SU-DHL-6 (cell line): ENCODE measurements around the gene LUM.
"Not testable (repeated sequence)": the region's sequence is repeated elsewhere in the genome, so short reads cannot be mapped to it uniquely, and the experiment has no call there.

ENCODE experiments used
- H2AFZ ChIP-seq: fragments of 200-600 bp; sonication (generic); 2 replicates; pipeline ENCODE4 v1.6.1; 2014; ENCODE audit warnings: low read depth, mild to moderate bottlenecking, moderate library complexity, mixed read lengths, antibody characterized with exemption, low read length; ENCODE audit not compliant: severe bottlenecking
- H3F3A ChIP-seq: fragments of 200-600 bp; shearing (Covaris generic); 2 replicates; pipeline ENCODE4 v1.6.0; 2016; ENCODE audit warnings: antibody characterized with exemption, mild to moderate bottlenecking; ENCODE audit not compliant: insufficient read depth
- H3K27ac ChIP-seq: fragments of 200-600 bp; sonication (generic); 2 replicates; pipeline ENCODE4 v1.5.1; 2016; ENCODE audit warnings: low read depth, mild to moderate bottlenecking, low read length, moderate library complexity, mixed read lengths
- H3K27me3 ChIP-seq: fragments of 200-600 bp; sonication (generic), shearing (Covaris generic); 2 replicates; pipeline ENCODE4 v1.6.0; 2014; ENCODE audit warnings: mild to moderate bottlenecking, low read length
- H3K36me3 ChIP-seq: fragments of 200-600 bp; sonication (generic); 2 replicates; pipeline ENCODE4 v1.6.1; 2014; ENCODE audit warnings: mild to moderate bottlenecking, low read length, mixed read lengths
- H3K4me2 ChIP-seq: fragments of 300-600, 200-600 bp; shearing (Covaris generic), sonication (generic); 2 replicates; pipeline ENCODE4 v1.6.0; 2014; ENCODE audit warnings: low read length, low read depth, mild to moderate bottlenecking; ENCODE audit not compliant: poor library complexity, severe bottlenecking
- H3K4me3 ChIP-seq: fragments of 200-600 bp; sonication (generic); 2 replicates; pipeline ENCODE4 v1.5.1; 2014; ENCODE audit warnings: antibody characterized with exemption, low read length, mild to moderate bottlenecking, mixed read lengths; ENCODE audit not compliant: insufficient read depth, poor library complexity, severe bottlenecking
- H3K79me2 ChIP-seq: fragments of 200-600 bp; sonication (generic); 2 replicates; pipeline ENCODE4 v1.6.1; 2014; ENCODE audit warnings: mild to moderate bottlenecking, low read length, moderate library complexity; ENCODE audit not compliant: insufficient read depth
- H3K9ac ChIP-seq: fragments of 200-600 bp; sonication (generic); 2 replicates; pipeline ENCODE4 v1.7.0; 2014; ENCODE audit warnings: mild to moderate bottlenecking, low read length
- H3K9me2 ChIP-seq: fragments of 200-600 bp; sonication (generic); replicated peaks from 2 replicates; pipeline ENCODE4 v1.6.1; 2014; ENCODE audit warnings: low read length; ENCODE audit not compliant: insufficient read depth
- H3K9me3 ChIP-seq: fragments of 200-600 bp; sonication (generic); 2 replicates; pipeline ENCODE4 v1.6.1; 2014; ENCODE audit warnings: low read length, mixed read lengths; ENCODE audit not compliant: insufficient read depth
- H4K20me1 ChIP-seq: fragments of 200-600 bp; sonication (generic); 2 replicates; pipeline ENCODE4 v1.6.1; 2014; ENCODE audit warnings: low read depth, mild to moderate bottlenecking, antibody characterized with exemption, low read length, moderate library complexity, mixed read lengths
- EZH2phosphoT487 ChIP-seq: fragments of 200-600 bp; sonication (generic), shearing (Covaris generic); conservative IDR thresholded peaks from 2 replicates; pipeline ENCODE4 v1.6.1; 2018; ENCODE audit warnings: mild to moderate bottlenecking, antibody characterized with exemption, low read length, moderate library complexity, mixed read lengths
- TF ChIP-seq, protein P1 (sequence below): fragments of 200-600 bp; sonication (generic); IDR thresholded peaks from one replicate; pipeline ENCODE4 v1.5.1; 2017; ENCODE audit warnings: antibody characterized with exemption, mild to moderate bottlenecking, low read length, moderate library complexity; ENCODE audit not compliant: insufficient read depth, poor library complexity, severe bottlenecking

Gene LUM

GRCh38 chr12:91093341-91093740, 18.0 kb downstream of the LUM start:
- H3K27ac ChIP-seq, result no peak overlapping the region
- TF ChIP-seq, protein P1, sequence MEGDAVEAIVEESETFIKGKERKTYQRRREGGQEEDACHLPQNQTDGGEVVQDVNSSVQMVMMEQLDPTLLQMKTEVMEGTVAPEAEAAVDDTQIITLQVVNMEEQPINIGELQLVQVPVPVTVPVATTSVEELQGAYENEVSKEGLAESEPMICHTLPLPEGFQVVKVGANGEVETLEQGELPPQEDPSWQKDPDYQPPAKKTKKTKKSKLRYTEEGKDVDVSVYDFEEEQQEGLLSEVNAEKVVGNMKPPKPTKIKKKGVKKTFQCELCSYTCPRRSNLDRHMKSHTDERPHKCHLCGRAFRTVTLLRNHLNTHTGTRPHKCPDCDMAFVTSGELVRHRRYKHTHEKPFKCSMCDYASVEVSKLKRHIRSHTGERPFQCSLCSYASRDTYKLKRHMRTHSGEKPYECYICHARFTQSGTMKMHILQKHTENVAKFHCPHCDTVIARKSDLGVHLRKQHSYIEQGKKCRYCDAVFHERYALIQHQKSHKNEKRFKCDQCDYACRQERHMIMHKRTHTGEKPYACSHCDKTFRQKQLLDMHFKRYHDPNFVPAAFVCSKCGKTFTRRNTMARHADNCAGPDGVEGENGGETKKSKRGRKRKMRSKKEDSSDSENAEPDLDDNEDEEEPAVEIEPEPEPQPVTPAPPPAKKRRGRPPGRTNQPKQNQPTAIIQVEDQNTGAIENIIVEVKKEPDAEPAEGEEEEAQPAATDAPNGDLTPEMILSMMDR, result no peak
- TF ChIP-seq EZH2phosphoT487, result no peak
- H3K9me2 ChIP-seq, result no peaks in the 10 kb centered on the region
- no peaks in the 10 kb centered on the region for H3K27me3 ChIP-seq
- no peaks in the 10 kb centered on the region for H3K79me2 ChIP-seq
- H3K9me3 ChIP-seq, result no peaks in the 10 kb centered on the region
- no peak overlapping the region for H2AFZ ChIP-seq
- no peak overlapping the region for H3K4me3 ChIP-seq
- no peak overlapping the region for H3K4me2 ChIP-seq
- H4K20me1 ChIP-seq, result no peaks in the 10 kb centered on the region
- no peaks in the 10 kb centered on the region for H3F3A ChIP-seq
- no peaks in the 10 kb centered on the region for H3K36me3 ChIP-seq
- no peak overlapping the region for H3K9ac ChIP-seq

- no peak overlapping the region for H3K27ac ChIP-seq
- H3F3A ChIP-seq, result no peaks in the 10 kb centered on the region
- TF ChIP-seq EZH2phosphoT487, result no peak
- TF ChIP-seq, protein P1, result no peak
- no peaks in the 10 kb centered on the region for H3K9me2 ChIP-seq
- H3K4me2 ChIP-seq, result no peak overlapping the region
- H3K27me3 ChIP-seq, result no peaks in the 10 kb centered on the region
- no peaks in the 10 kb centered on the region for H3K36me3 ChIP-seq
- no peak overlapping the region for H3K9ac ChIP-seq
- H3K4me3 ChIP-seq, result no peak overlapping the region
- no peaks in the 10 kb centered on the region for H3K79me2 ChIP-seq
- no peaks in the 10 kb centered on the region for H3K9me3 ChIP-seq
- H2AFZ ChIP-seq, result no peak overlapping the region
- H4K20me1 ChIP-seq, result no peaks in the 10 kb centered on the region
Observed at GRCh38 chr12:91091916-91092715, 19.2 kb downstream of the LUM start.

- not testable (repeated sequence) for H3K27ac ChIP-seq, H3K79me2 ChIP-seq, H3K36me3 ChIP-seq, H3F3A ChIP-seq, H4K20me1 ChIP-seq, H3K4me2 ChIP-seq, H2AFZ ChIP-seq, H3K9me3 ChIP-seq, H3K9ac ChIP-seq, H3K4me3 ChIP-seq, H3K9me2 ChIP-seq, H3K27me3 ChIP-seq
Observed at GRCh38 chr12:91089953-91090352, 21.3 kb downstream of the LUM start.

- H3K27me3 ChIP-seq, result no peaks in the 10 kb centered on the region
- no peak overlapping the region for H3K9ac ChIP-seq
- H2AFZ ChIP-seq, result no peak overlapping the region
- H3K79me2 ChIP-seq, result no peaks in the 10 kb centered on the region
- H3K9me3 ChIP-seq, result no peaks in the 10 kb centered on the region
- no peaks in the 10 kb centered on the region for H3K36me3 ChIP-seq
- no peaks in the 10 kb centered on the region for H4K20me1 ChIP-seq
- TF ChIP-seq EZH2phosphoT487, result no peak
- TF ChIP-seq, protein P1, result no peak
- no peaks in the 10 kb centered on the region for H3K9me2 ChIP-seq
- H3K4me2 ChIP-seq, result no peak overlapping the region
- H3K27ac ChIP-seq, result no peak overlapping the region
- H3K4me3 ChIP-seq, result no peak overlapping the region
- H3F3A ChIP-seq, result no peaks in the 10 kb centered on the region
Observed at GRCh38 chr12:91080041-91080440, 31.3 kb downstream of the LUM start.
